Caco-2 (cell line): Measurements from ENCODE around the gene CD300LB. TPM values are rescaled to one million over a fixed set of nuclear protein-coding genes. Genes with fewer than 3 reads are reported as not detected.

ENCODE experiments used
- BruUV-seq: library from RNA; stranded (reverse); fragments of 400-500 nt; replicated peaks from 2 replicates; lab custom pipeline; 2021; lab: Mats Ljungman, UMichigan
- CTCF ChIA-PET: fragments of 300-600 bp; sonication (Branson Sonifier 250); formaldehyde crosslinking; loops from one replicate; lab custom pipeline; 2022; ENCODE audit warnings: antibody characterized with exemption; lab: Charles Lee
- POLR2A ChIA-PET: fragments of 300-600 bp; sonication (Branson Sonifier 250); formaldehyde crosslinking; loops from one replicate; lab custom pipeline; 2022; ENCODE audit warnings: antibody characterized with exemption; lab: Charles Lee
- DNase-seq, 2 experiments: peaks; one replicate each; pipeline versions ENCODE4 v3.0.0 to v3.0.0-alpha.2; 2020 to 2022
- H3K27me3 ChIP-seq: replicated peaks from 2 replicates; pipeline ENCODE4 v1.6.0; 2011; ENCODE audit warnings: low read length; ENCODE audit not compliant: control insufficient read depth, insufficient read depth
- H3K36me3 ChIP-seq: 2 replicates; pipeline ENCODE4 v1.5.1; 2011; ENCODE audit warnings: low read length; ENCODE audit not compliant: control insufficient read depth, insufficient read depth
- H3K4me1 ChIP-seq: fragments of 250-450 bp; sonication (Bioruptor Pico); 2 replicates; pipeline ENCODE4 v1.5.1; 2020; ENCODE audit warnings: mild to moderate bottlenecking
- H3K4me3 ChIP-seq: 2 replicates; pipeline ENCODE4 v1.5.1; 2011; ENCODE audit warnings: low read depth, mild to moderate bottlenecking, control low read depth, low read length
- H3K9me3 ChIP-seq: fragments of 250-450 bp; sonication (Bioruptor Pico); 2 replicates; pipeline ENCODE4 v1.5.1; 2020; ENCODE audit warnings: mild to moderate bottlenecking, moderate library complexity
- H3K27ac Mint-ChIP-seq: one replicate; pipeline ENCODE4 v1.8.0; 2022; ENCODE audit warnings: mixed read lengths; ENCODE audit not compliant: unreplicated experiment
- H3K27me3 Mint-ChIP-seq: one replicate; pipeline ENCODE4 v1.8.0; 2022; ENCODE audit warnings: mixed read lengths; ENCODE audit not compliant: insufficient read depth, unreplicated experiment
- H3K36me3 Mint-ChIP-seq: one replicate; pipeline ENCODE4 v1.8.0; 2022; ENCODE audit warnings: mild to moderate bottlenecking, mixed read lengths; ENCODE audit not compliant: insufficient read depth, unreplicated experiment
- H3K4me1 Mint-ChIP-seq: one replicate; pipeline ENCODE4 v1.8.0; 2022; ENCODE audit warnings: low read depth, mixed read lengths; ENCODE audit not compliant: unreplicated experiment
- H3K4me3 Mint-ChIP-seq: one replicate; pipeline ENCODE4 v1.8.0; 2022; ENCODE audit warnings: mild to moderate bottlenecking, moderate library complexity, mixed read lengths; ENCODE audit not compliant: unreplicated experiment
- H3K9me3 Mint-ChIP-seq: one replicate; pipeline ENCODE4 v1.8.0; 2022; ENCODE audit warnings: mixed read lengths; ENCODE audit not compliant: unreplicated experiment
- CTCF ChIP-seq, 2 experiments: fragments of 200-600 bp in 1 of 2; IDR thresholded peaks; 1 replicate in 1 of 2; 2 replicates in 1 of 2; pipeline versions ENCODE4 v1.5.1 to v1.8.0; 2011 to 2022; ENCODE audit warnings: antibody characterized with exemption in 1 of 2, control low read depth in 1 of 2, inconsistent platforms in 1 of 2, low read depth in 1 of 2, low read length in 1 of 2, mild to moderate bottlenecking in 1 of 2, moderate library complexity in 1 of 2; ENCODE audit not compliant: insufficient read depth in 1 of 2, severe bottlenecking in 1 of 2, unreplicated experiment in 1 of 2
- intact Hi-C: fragments of 100-400 bp; cut with micrococcal nuclease; formaldehyde crosslinking; loops from one replicate; pipeline ENCODE4 v1.10.0; 2022; ENCODE audit not compliant: unreplicated experiment
- total RNA-seq: library from RNA; stranded (reverse); gene quantifications from 2 replicates; pipeline ENCODE4 v1.2.3, GENCODE V29; 2022

Gene CD300LB
- total RNA-seq, 1 experiment from 2014 or later = not detected

GRCh38 chr17:74539281-74539820, 8.1 kb upstream of the CD300LB start:
- POLR2A ChIA-PET = no interaction called here
- no peak overlapping the region for H3K27ac Mint-ChIP-seq
- TF ChIP-seq CTCF (IDR thresholded peaks at IDR 0.05; ENCODE audit: insufficient read depth in 1 of 2, low read depth in 1 of 2, low read length in 1 of 2, severe bottlenecking in 1 of 2, unreplicated experiment in 1 of 2) = no peak

GRCh38 chr17:74536890-74537289, 5.6 kb upstream of the CD300LB start:
- DNase-seq = no peak
- no peaks in the 10 kb centered on the region for H3K4me1 Mint-ChIP-seq

More at GRCh38 chr17:74539281-74539820, 8.1 kb upstream of the CD300LB start:
- BruUV-seq = no TSS peak
- H3K36me3 Mint-ChIP-seq = no peaks in the 10 kb centered on the region
- peaks cover 6% of the 10 kb centered on the region for H3K9me3 Mint-ChIP-seq
- DNase-seq = no peak
- Histone ChIP-seq H3K9me3 (peaks cover 11% of the 10 kb centered on the region; the same call in 1 of the 2 replicates), H3K4me3 (no peak overlapping the region), H3K27me3 (peaks cover 3% of the 10 kb centered on the region), H3K36me3 (no peaks in the 10 kb centered on the region), H3K4me1 (no peaks in the 10 kb centered on the region)
- H3K4me3 Mint-ChIP-seq = no peak overlapping the region
- intact Hi-C loops = no loop called here
- H3K27me3 Mint-ChIP-seq = peaks cover 17% of the 10 kb centered on the region
- H3K4me1 Mint-ChIP-seq = no peaks in the 10 kb centered on the region
- CTCF ChIA-PET = interaction anchor here (1.4 kb wide), 1 partner anchor 171 kb away, joined by 3 read pairs; no protein-coding TSS in a partner anchor

GRCh38 chr17:74532115-74532514, 840 bp upstream of the CD300LB start:
- Histone ChIP-seq H3K27me3 (no peaks in the 10 kb centered on the region), H3K4me1 (no peaks in the 10 kb centered on the region), H3K4me3 (no peak overlapping the region), H3K9me3 (peaks cover 11% of the 10 kb centered on the region; the same call in 1 of the 2 replicates), H3K36me3 (no peaks in the 10 kb centered on the region)
- no peak for TF ChIP-seq CTCF (IDR thresholded peaks at IDR 0.05; ENCODE audit: insufficient read depth in 1 of 2, low read depth in 1 of 2, low read length in 1 of 2, severe bottlenecking in 1 of 2, unreplicated experiment in 1 of 2)
- Mint-ChIP-seq H3K9me3 (peaks cover 6% of the 10 kb centered on the region), H3K27me3 (peaks cover 21% of the 10 kb centered on the region), H3K4me1 (no peaks in the 10 kb centered on the region), H3K4me3 (no peak overlapping the region), H3K27ac (no peak overlapping the region), H3K36me3 (no peaks in the 10 kb centered on the region)
- no TSS peak for BruUV-seq
- no peak for DNase-seq
- ChIA-PET POLR2A (no interaction called here), CTCF (interaction anchor here (1.6 kb wide), 1 partner anchor 164 kb away, joined by 10 read pairs; the partner anchor contains the start of gene GPR142)
- intact Hi-C loops = loop anchor here (5.0 kb wide), 1 partner anchor 165 kb away; the partner anchor contains the start of gene GPR142

More at GRCh38 chr17:74536890-74537289, 5.6 kb upstream of the CD300LB start:
- no peaks in the 10 kb centered on the region for H3K36me3 ChIP-seq
- no peak overlapping the region for H3K4me3 ChIP-seq
- POLR2A ChIA-PET = no interaction called here
- CTCF ChIA-PET = no interaction called here
- no peaks in the 10 kb centered on the region for H3K36me3 Mint-ChIP-seq
- no TSS peak for BruUV-seq
- no peak overlapping the region for H3K4me3 Mint-ChIP-seq
- TF ChIP-seq CTCF (IDR thresholded peaks at IDR 0.05; ENCODE audit: insufficient read depth in 1 of 2, low read depth in 1 of 2, low read length in 1 of 2, severe bottlenecking in 1 of 2, unreplicated experiment in 1 of 2) = no peak
- no peaks in the 10 kb centered on the region for H3K4me1 ChIP-seq
- H3K27me3 Mint-ChIP-seq = peaks cover 14% of the 10 kb centered on the region
- H3K27me3 ChIP-seq = peaks cover 3% of the 10 kb centered on the region
- H3K9me3 Mint-ChIP-seq = peaks cover 6% of the 10 kb centered on the region
- intact Hi-C loops = no loop called here
- H3K9me3 ChIP-seq = peaks cover 11% of the 10 kb centered on the region; the same call in 1 of the 2 replicates
- H3K27ac Mint-ChIP-seq = no peak overlapping the region
